Panc1 (cell line): ENCODE measurements around the gene CHN1. TPM values are rescaled to one million over a fixed set of nuclear protein-coding genes. Genes with fewer than 3 reads are reported as not detected.

Experiments
- ATAC-seq: fragments of 200-7000 bp; cut with Tn5 transposase; 2 replicates; pipeline ENCODE4 v1.9.1; 2020; ENCODE audit warnings: mild to moderate bottlenecking, moderate library complexity
- BruUV-seq: library from RNA; stranded (reverse); fragments of 400-500 nt; replicated peaks from 2 replicates; lab custom pipeline; 2021; lab: Mats Ljungman, UMichigan
- CTCF ChIA-PET: fragments of 300-600 bp; sonication (Branson Sonifier 250); formaldehyde crosslinking; loops from one replicate; lab custom pipeline; 2022; ENCODE audit warnings: antibody characterized with exemption; lab: Charles Lee
- POLR2A ChIA-PET: fragments of 300-600 bp; sonication (Branson Sonifier 250); formaldehyde crosslinking; loops from one replicate; lab custom pipeline; 2022; ENCODE audit warnings: antibody characterized with exemption; lab: Charles Lee
- DNase-seq: peaks from one replicate; pipeline ENCODE4 v3.0.0-alpha.2; 2010; ENCODE audit warnings: low read depth, low spot score
- H3K27ac ChIP-seq: 2 replicates; pipeline ENCODE4 v1.5.1; 2011; ENCODE audit warnings: mild to moderate bottlenecking, low read length, inconsistent platforms
- H3K27me3 ChIP-seq: fragments of 200-500 bp; sonication (Bioruptor generic); 2 replicates; pipeline ENCODE4 v1.6.0; 2014; ENCODE audit warnings: low read length, inconsistent platforms; ENCODE audit not compliant: control insufficient read depth, insufficient read depth
- H3K36me3 ChIP-seq: fragments of 200-500 bp; sonication (Bioruptor generic); 2 replicates; pipeline ENCODE4 v1.5.1; 2014; ENCODE audit warnings: inconsistent platforms, mild to moderate bottlenecking, low read length, moderate library complexity; ENCODE audit not compliant: control insufficient read depth, insufficient read depth
- H3K4me1 ChIP-seq: 2 replicates; pipeline ENCODE4 v1.5.1; 2011; ENCODE audit warnings: inconsistent platforms, mild to moderate bottlenecking, low read length, moderate library complexity; ENCODE audit not compliant: control insufficient read depth, insufficient read depth
- H3K4me3 ChIP-seq, 2 experiments: 2 replicates each; pipeline ENCODE4 v1.5.1; 2011 to 2012; ENCODE audit warnings: low read depth in 2 of 2, low read length in 2 of 2, mild to moderate bottlenecking in 2 of 2, inconsistent platforms in 1 of 2, moderate library complexity in 1 of 2
- H3K9me3 ChIP-seq: fragments of 200-500 bp; sonication (Bioruptor generic); 2 replicates; pipeline ENCODE4 v1.5.1; 2014; ENCODE audit warnings: low read depth, mild to moderate bottlenecking, inconsistent platforms, low read length, moderate library complexity; ENCODE audit not compliant: control insufficient read depth, insufficient read depth
- POLR2AphosphoS5 ChIP-seq: IDR thresholded peaks from 2 replicates; pipeline ENCODE4 v1.6.1; 2012; ENCODE audit warnings: mild to moderate bottlenecking, low read depth, low read length, moderate library complexity
- SIN3A ChIP-seq: IDR thresholded peaks from 2 replicates; pipeline ENCODE4 v1.6.1; 2012; ENCODE audit warnings: low read depth, mild to moderate bottlenecking, low read length, moderate library complexity, borderline replicate concordance; ENCODE audit not compliant: insufficient read depth
- TCF7L2 ChIP-seq: IDR thresholded peaks from 2 replicates; pipeline ENCODE4 v1.6.1; 2011; ENCODE audit warnings: mild to moderate bottlenecking, low read depth, low read length, inconsistent platforms
- in situ Hi-C: cut with HindIII; loops from 2 replicates; pipeline ENCODE4 v1.10.0; 2016; ENCODE audit warnings: low sequenced_read_pairs, low pct_unique_long_range_greater_than_20kb
- intact Hi-C: fragments of 100-400 bp; cut with micrococcal nuclease; formaldehyde crosslinking; loops from one replicate; pipeline ENCODE4 v1.10.0; 2022; ENCODE audit not compliant: unreplicated experiment
- total RNA-seq: library from RNA; stranded (reverse); gene quantifications from one replicate; pipeline ENCODE4 v1.2.1, GENCODE V29; 2021; ENCODE audit not compliant: unreplicated experiment
- TF ChIP-seq, protein P1 (sequence below), 2 experiments: IDR thresholded peaks; 2 replicates each; pipeline ENCODE4 v1.6.1; 2011 to 2012; ENCODE audit warnings: low read depth in 2 of 2, control low read depth in 1 of 2, low read length in 1 of 2, mild to moderate bottlenecking in 1 of 2, moderate library complexity in 1 of 2; ENCODE audit not compliant: insufficient read depth in 1 of 2
- TF ChIP-seq, protein P2 (sequence below): fragments of 450-650 bp; IDR thresholded peaks from 2 replicates; pipeline ENCODE4 v1.5.1; 2017; ENCODE audit warnings: mild to moderate bottlenecking

The CHN1 gene
- total RNA-seq, 1 experiment from 2014 or later = 20.8 TPM

DNA sequence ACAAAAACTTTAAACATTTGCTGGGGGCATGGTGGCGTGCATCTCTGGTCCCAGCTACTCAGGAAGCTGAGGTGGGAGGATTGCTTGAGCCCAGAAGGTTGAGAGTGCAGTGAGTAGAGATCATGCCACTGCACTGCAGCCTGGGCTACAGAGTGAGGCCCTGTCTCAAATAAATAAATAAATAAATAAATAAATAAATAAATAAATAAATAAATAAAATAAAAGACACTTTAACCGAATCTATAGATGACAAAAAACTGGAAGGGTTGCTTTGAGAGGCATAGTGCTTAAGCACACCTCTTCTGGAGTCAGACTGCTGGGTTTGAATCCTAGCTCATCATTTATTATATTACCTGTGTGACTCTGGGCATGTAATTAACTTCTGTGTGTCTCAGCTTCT lies 21.2 kb upstream of the CHN1 start:
- Histone ChIP-seq H3K4me1 (no peaks in the 10 kb centered on the region), H3K4me3 (no peak overlapping the region), H3K36me3 (no peaks in the 10 kb centered on the region), H3K27ac (no peak overlapping the region), H3K27me3 (no peaks in the 10 kb centered on the region), H3K9me3 (no peaks in the 10 kb centered on the region)
- no peak for DNase-seq
- in situ Hi-C loops = no loop called here
- ChIA-PET POLR2A (no interaction called here), CTCF (no interaction called here)
- TF ChIP-seq, protein P1, sequence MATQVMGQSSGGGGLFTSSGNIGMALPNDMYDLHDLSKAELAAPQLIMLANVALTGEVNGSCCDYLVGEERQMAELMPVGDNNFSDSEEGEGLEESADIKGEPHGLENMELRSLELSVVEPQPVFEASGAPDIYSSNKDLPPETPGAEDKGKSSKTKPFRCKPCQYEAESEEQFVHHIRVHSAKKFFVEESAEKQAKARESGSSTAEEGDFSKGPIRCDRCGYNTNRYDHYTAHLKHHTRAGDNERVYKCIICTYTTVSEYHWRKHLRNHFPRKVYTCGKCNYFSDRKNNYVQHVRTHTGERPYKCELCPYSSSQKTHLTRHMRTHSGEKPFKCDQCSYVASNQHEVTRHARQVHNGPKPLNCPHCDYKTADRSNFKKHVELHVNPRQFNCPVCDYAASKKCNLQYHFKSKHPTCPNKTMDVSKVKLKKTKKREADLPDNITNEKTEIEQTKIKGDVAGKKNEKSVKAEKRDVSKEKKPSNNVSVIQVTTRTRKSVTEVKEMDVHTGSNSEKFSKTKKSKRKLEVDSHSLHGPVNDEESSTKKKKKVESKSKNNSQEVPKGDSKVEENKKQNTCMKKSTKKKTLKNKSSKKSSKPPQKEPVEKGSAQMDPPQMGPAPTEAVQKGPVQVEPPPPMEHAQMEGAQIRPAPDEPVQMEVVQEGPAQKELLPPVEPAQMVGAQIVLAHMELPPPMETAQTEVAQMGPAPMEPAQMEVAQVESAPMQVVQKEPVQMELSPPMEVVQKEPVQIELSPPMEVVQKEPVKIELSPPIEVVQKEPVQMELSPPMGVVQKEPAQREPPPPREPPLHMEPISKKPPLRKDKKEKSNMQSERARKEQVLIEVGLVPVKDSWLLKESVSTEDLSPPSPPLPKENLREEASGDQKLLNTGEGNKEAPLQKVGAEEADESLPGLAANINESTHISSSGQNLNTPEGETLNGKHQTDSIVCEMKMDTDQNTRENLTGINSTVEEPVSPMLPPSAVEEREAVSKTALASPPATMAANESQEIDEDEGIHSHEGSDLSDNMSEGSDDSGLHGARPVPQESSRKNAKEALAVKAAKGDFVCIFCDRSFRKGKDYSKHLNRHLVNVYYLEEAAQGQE (IDR thresholded peaks at IDR 0.05; ENCODE audit: insufficient read depth in 1 of 2, low read depth in 2 of 2, low read length in 1 of 2) = no peak
- TF ChIP-seq TCF7L2 = no peak
- TF ChIP-seq, protein P2, sequence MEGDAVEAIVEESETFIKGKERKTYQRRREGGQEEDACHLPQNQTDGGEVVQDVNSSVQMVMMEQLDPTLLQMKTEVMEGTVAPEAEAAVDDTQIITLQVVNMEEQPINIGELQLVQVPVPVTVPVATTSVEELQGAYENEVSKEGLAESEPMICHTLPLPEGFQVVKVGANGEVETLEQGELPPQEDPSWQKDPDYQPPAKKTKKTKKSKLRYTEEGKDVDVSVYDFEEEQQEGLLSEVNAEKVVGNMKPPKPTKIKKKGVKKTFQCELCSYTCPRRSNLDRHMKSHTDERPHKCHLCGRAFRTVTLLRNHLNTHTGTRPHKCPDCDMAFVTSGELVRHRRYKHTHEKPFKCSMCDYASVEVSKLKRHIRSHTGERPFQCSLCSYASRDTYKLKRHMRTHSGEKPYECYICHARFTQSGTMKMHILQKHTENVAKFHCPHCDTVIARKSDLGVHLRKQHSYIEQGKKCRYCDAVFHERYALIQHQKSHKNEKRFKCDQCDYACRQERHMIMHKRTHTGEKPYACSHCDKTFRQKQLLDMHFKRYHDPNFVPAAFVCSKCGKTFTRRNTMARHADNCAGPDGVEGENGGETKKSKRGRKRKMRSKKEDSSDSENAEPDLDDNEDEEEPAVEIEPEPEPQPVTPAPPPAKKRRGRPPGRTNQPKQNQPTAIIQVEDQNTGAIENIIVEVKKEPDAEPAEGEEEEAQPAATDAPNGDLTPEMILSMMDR = no peak
- no peak for TF ChIP-seq POLR2AphosphoS5
- no peak for TF ChIP-seq SIN3A
- ATAC-seq = no peak
- intact Hi-C loops = no loop called here
- no TSS peak for BruUV-seq

DNA sequence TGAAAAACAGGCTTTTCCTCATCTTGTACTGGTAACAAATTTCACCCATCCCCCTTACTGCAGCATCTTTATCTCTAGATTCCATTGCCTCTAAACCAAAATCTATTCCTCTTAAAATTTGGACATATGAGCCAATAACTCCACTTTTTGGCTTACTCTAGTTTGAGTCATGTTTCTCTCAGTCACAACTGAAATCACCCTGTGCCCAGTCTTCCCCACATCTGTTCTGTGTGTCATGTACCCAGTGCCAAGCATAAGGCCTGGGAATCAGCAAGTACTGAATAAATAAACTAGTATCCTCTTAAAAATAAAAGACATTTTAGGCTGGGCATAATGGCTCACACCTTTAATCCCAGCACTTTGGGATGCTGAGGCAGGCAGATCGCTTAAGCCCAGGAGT lies 20.8 kb upstream of the CHN1 start:
- no peak for ATAC-seq
- POLR2A ChIA-PET = no interaction called here
- no peaks in the 10 kb centered on the region for H3K9me3 ChIP-seq
- H3K36me3 ChIP-seq = no peaks in the 10 kb centered on the region
- H3K27me3 ChIP-seq = no peaks in the 10 kb centered on the region
- H3K4me1 ChIP-seq = no peaks in the 10 kb centered on the region
- no peak overlapping the region for H3K4me3 ChIP-seq
- no TSS peak for BruUV-seq
- no peak for DNase-seq
- TF ChIP-seq POLR2AphosphoS5 (no peak), SIN3A (no peak), TCF7L2 (no peak)
- TF ChIP-seq, protein P2 = no peak
- TF ChIP-seq, protein P1 (IDR thresholded peaks at IDR 0.05; ENCODE audit: insufficient read depth in 1 of 2, low read depth in 2 of 2, low read length in 1 of 2) = no peak
- intact Hi-C loops = no loop called here
- CTCF ChIA-PET = no interaction called here
- in situ Hi-C loops = no loop called here
- H3K27ac ChIP-seq = no peak overlapping the region
